H1 (cell line): ENCODE data around the gene FCGR2B. TPM values are rescaled to one million over a fixed set of nuclear protein-coding genes. Genes with fewer than 3 reads are reported as not detected.

Source experiments
- CTCF ChIA-PET: fragments of 300-600 bp; sonication (Branson Sonifier 250); formaldehyde crosslinking; loops from one replicate; lab custom pipeline; 2021; ENCODE audit not compliant: partially characterized antibody; lab: Charles Lee
- POLR2A ChIA-PET: fragments of 300-600 bp; sonication (Branson Sonifier 250); formaldehyde crosslinking; loops from one replicate; lab custom pipeline; 2021; ENCODE audit warnings: inconsistent platforms; ENCODE audit not compliant: partially characterized antibody; lab: Charles Lee
- DNase-seq, 2 experiments: peaks; one replicate each; pipeline versions ENCODE4 v3.0.0 to v3.0.0-alpha.2; 2010 to 2022; ENCODE audit warnings: low spot score in 2 of 2, low read depth in 1 of 2, mixed read lengths in 1 of 2
- FAIRE-seq: peaks from 2 replicates; lab custom pipeline; 2011; peaks lifted over from hg19 to GRCh38; lab: Jason Lieb, UNC
- H2AFZ ChIP-seq: 2 replicates; pipeline ENCODE4 v1.8.1; 2012; ENCODE audit warnings: low read length, inconsistent platforms
- H2AK5ac ChIP-seq: 2 replicates; pipeline ENCODE4 v1.6.1; 2013; ENCODE audit warnings: low read depth, low read length
- H2BK120ac ChIP-seq: replicated peaks from 2 replicates; pipeline ENCODE3; 2013; ENCODE audit warnings: low read depth, low read length, inconsistent platforms
- H2BK12ac ChIP-seq: 2 replicates; pipeline ENCODE4 v1.6.1; 2013; ENCODE audit warnings: low read depth, low read length
- H2BK15ac ChIP-seq: 2 replicates; pipeline ENCODE4 v1.6.1; 2013; ENCODE audit warnings: low read length
- H2BK20ac ChIP-seq: 2 replicates; pipeline ENCODE4 v1.6.1; 2013; ENCODE audit warnings: low read length
- H2BK5ac ChIP-seq: 2 replicates; pipeline ENCODE4 v1.6.1; 2013; ENCODE audit warnings: low read depth, low read length
- H3K14ac ChIP-seq: 2 replicates; pipeline ENCODE4 v1.6.1; 2013; ENCODE audit warnings: inconsistent platforms; ENCODE audit not compliant: insufficient read length
- H3K18ac ChIP-seq: 2 replicates; pipeline ENCODE4 v1.6.1; 2013; ENCODE audit warnings: low read length; ENCODE audit errors: extremely low read depth
- H3K23ac ChIP-seq: 2 replicates; pipeline ENCODE4 v1.6.1; 2013; ENCODE audit warnings: inconsistent platforms; ENCODE audit not compliant: insufficient read length
- H3K23me2 ChIP-seq: 2 replicates; pipeline ENCODE4 v1.6.1; 2013; ENCODE audit warnings: low read depth, low read length
- H3K27ac ChIP-seq: 2 replicates; pipeline ENCODE4 v1.6.1; 2011; ENCODE audit warnings: low read depth, low read length, inconsistent platforms
- H3K27me3 ChIP-seq, 4 experiments: replicated peaks in 1 of 4; 1 replicate in 1 of 4; 2 replicates in 3 of 4; pipeline versions ENCODE4 v1.6.1 to v1.8.1; 2011 to 2013; ENCODE audit warnings: low read length in 3 of 4, mild to moderate bottlenecking in 3 of 4, inconsistent platforms in 2 of 4, mixed read lengths in 2 of 4, moderate library complexity in 1 of 4; ENCODE audit not compliant: control insufficient read depth in 3 of 4, insufficient read depth in 3 of 4; ENCODE audit errors: extremely low read depth in 1 of 4
- H3K36me3 ChIP-seq, 4 experiments: 2 replicates each; pipeline versions ENCODE4 v1.6.1 to v1.8.1; 2011 to 2013; ENCODE audit warnings: mild to moderate bottlenecking in 4 of 4, low read length in 3 of 4, moderate library complexity in 2 of 4, control low read depth in 1 of 4, inconsistent platforms in 1 of 4; ENCODE audit not compliant: insufficient read depth in 4 of 4, control insufficient read depth in 2 of 4
- H3K4ac ChIP-seq: replicated peaks from 2 replicates; pipeline ENCODE3; 2013; ENCODE audit warnings: low read length, low read depth, mixed read lengths, inconsistent platforms; ENCODE audit not compliant: insufficient read length
- H3K4me1 ChIP-seq, 4 experiments: replicated peaks in 1 of 4; 1 replicate in 1 of 4; 2 replicates in 3 of 4; pipeline versions ENCODE4 v1.6.1 to v1.8.1; 2011 to 2013; ENCODE audit warnings: low read length in 3 of 4, inconsistent platforms in 2 of 4, mixed read lengths in 1 of 4; ENCODE audit not compliant: insufficient read depth in 4 of 4, control insufficient read depth in 3 of 4
- H3K4me2 ChIP-seq, 2 experiments: 2 replicates each; pipeline versions ENCODE4 v1.6.1 to v1.8.1; 2011 to 2013; ENCODE audit warnings: low read depth in 2 of 2, low read length in 2 of 2, control low read depth in 1 of 2, inconsistent platforms in 1 of 2, mild to moderate bottlenecking in 1 of 2; ENCODE audit not compliant: insufficient read depth in 1 of 2
- H3K4me3 ChIP-seq, 4 experiments: fragments of 200-600, 300-600 bp in 1 of 4; sonication (generic), shearing (Covaris generic), sonication (Bioruptor Twin) in 1 of 4; 2 replicates each; pipeline versions ENCODE4 v1.5.1 to v1.8.1; 2011 to 2016; ENCODE audit warnings: low read length in 4 of 4, low read depth in 3 of 4, control low read depth in 2 of 4, inconsistent platforms in 2 of 4, mild to moderate bottlenecking in 2 of 4, mixed read lengths in 1 of 4, moderate library complexity in 1 of 4; ENCODE audit not compliant: insufficient read depth in 2 of 4; ENCODE audit errors: extremely low read depth in 1 of 4
- H3K56ac ChIP-seq: replicated peaks from 2 replicates; pipeline ENCODE3; 2013; ENCODE audit warnings: low read depth, mild to moderate bottlenecking, mixed read lengths, low read length, inconsistent platforms; ENCODE audit not compliant: insufficient read length
- H3K79me1 ChIP-seq: 2 replicates; pipeline ENCODE4 v1.6.1; 2013; ENCODE audit warnings: low read depth, low read length, control low read depth
- H3K79me2 ChIP-seq, 2 experiments: 2 replicates each; pipeline versions ENCODE4 v1.6.1 to v1.8.1; 2012 to 2013; ENCODE audit warnings: low read length in 2 of 2, mild to moderate bottlenecking in 2 of 2, inconsistent platforms in 1 of 2; ENCODE audit not compliant: insufficient read depth in 2 of 2, control insufficient read depth in 1 of 2
- H3K9ac ChIP-seq, 4 experiments: replicated peaks in 1 of 4; 1 replicate in 1 of 4; 2 replicates in 3 of 4; pipeline versions ENCODE4 v1.6.1 to v1.8.1; 2011 to 2013; ENCODE audit warnings: low read depth in 3 of 4, low read length in 3 of 4, control low read depth in 2 of 4, mild to moderate bottlenecking in 2 of 4, moderate library complexity in 2 of 4, inconsistent platforms in 1 of 4; ENCODE audit errors: extremely low read depth in 1 of 4
- H3K9me3 ChIP-seq, 2 experiments: 2 replicates each; pipeline versions ENCODE4 v1.6.1 to v1.8.1; 2012 to 2013; ENCODE audit warnings: mild to moderate bottlenecking in 2 of 2, moderate library complexity in 2 of 2, control low read depth in 1 of 2, inconsistent platforms in 1 of 2, low read depth in 1 of 2, low read length in 1 of 2, mixed read lengths in 1 of 2; ENCODE audit not compliant: insufficient read depth in 2 of 2
- H4K20me1 ChIP-seq, 2 experiments: replicated peaks in 1 of 2; 2 replicates each; pipeline versions ENCODE3 to v1.8.1; 2011 to 2013; ENCODE audit warnings: inconsistent platforms in 2 of 2, low read length in 2 of 2, mild to moderate bottlenecking in 1 of 2; ENCODE audit not compliant: insufficient read depth in 2 of 2, control insufficient read depth in 1 of 2
- H4K5ac ChIP-seq: 2 replicates; pipeline ENCODE4 v1.6.1; 2013; ENCODE audit warnings: low read length, low read depth, mixed read lengths, inconsistent platforms; ENCODE audit not compliant: insufficient read length
- H4K8ac ChIP-seq: 2 replicates; pipeline ENCODE4 v1.8.0; 2013; ENCODE audit warnings: mild to moderate bottlenecking, moderate library complexity, low read length, inconsistent platforms; ENCODE audit not compliant: insufficient read depth; ENCODE audit errors: extremely low read depth
- H4K91ac ChIP-seq: replicated peaks from 2 replicates; pipeline ENCODE3; 2013; ENCODE audit warnings: low read length, mixed read lengths, inconsistent platforms; ENCODE audit not compliant: insufficient read length
- YY1 ChIP-seq: IDR thresholded peaks from 2 replicates; pipeline ENCODE4 v1.6.1; 2011; ENCODE audit warnings: low read depth, mild to moderate bottlenecking, low read length
- WGBS, 2 experiments: shearing (Covaris generic) in 1 of 2; methylation state at CpG; one replicate each; pipeline versions ENCODE4 v1.1.6 to v1.1.7; 2013 to 2015; ENCODE audit warnings: low lambda C conversion rate in 2 of 2, mixed read lengths in 2 of 2, inconsistent platforms in 1 of 2, low coverage in 1 of 2, missing lambda C conversion rate in 1 of 2; ENCODE audit not compliant: insufficient replicate concordance in 2 of 2, insufficient coverage in 1 of 2, insufficient read length in 1 of 2; ENCODE audit errors: extremely low coverage in 1 of 2, missing lambda C conversion rate in 1 of 2; 5-methylcytosine and 5-hydroxymethylcytosine counted together
- polyA plus RNA-seq, 7 experiments: library from polyadenylated mRNA; depleted of rRNA in 3 of 7; stranded (reverse) in 5 of 7; unstranded in 2 of 7; fragments of >200 nt in 5 of 7; fragments of 200-250 nt in 2 of 7; gene quantifications; 1 replicate in 5 of 7; 2 replicates in 1 of 7; 4 replicates in 1 of 7; pipeline versions ENCODE4 v1.2.1 to v1.2.3, GENCODE V29; 2011 to 2013; ENCODE audit warnings: missing spikeins in 2 of 7, mixed read lengths in 2 of 7
- total RNA-seq: library from RNA; stranded (reverse); fragmentation: NEBNext Ultra II Directional; extraction: Animal tissue kit (Norgen Biotek cat#: 25700); gene quantifications from 2 replicates; pipeline ENCODE4 v1.2.1, GENCODE V29; 2021

Gene FCGR2B
- total and polyA plus RNA-seq, 2 of the 8 experiments (the other 6 are each of a cell fraction or from before 2014, with no cell fraction given), result 0.05 TPM; not detected in 1

DNA sequence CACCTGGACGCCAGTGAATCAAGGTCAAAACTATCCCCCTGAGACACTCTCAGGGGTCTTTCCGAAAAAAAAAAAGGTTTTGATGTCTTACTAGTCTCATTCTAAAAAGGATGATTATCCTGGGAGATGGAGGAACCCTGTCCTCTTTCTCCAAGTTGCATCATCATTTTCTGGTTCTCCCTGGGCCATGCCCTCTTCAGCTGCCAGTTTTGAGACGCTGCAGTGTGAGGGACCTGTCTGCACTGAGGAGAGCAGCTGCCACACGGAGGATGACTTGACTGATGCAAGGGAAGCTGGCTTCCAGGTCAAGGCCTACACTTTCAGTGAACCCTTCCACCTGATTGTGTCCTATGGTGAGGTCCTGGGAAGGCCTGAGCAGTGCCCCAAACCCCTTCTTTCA, 47.6 kb downstream of the FCGR2B start:
- no peak overlapping the region for H3K4me2 ChIP-seq
- H3K27me3 ChIP-seq, result peaks cover 0 to 2% (median 0%) of the 10 kb centered on the region in 4 experiments; a peak in 1 of 7 replicates
- no peak overlapping the region for H4K5ac ChIP-seq
- no peak for DNase-seq
- H3K79me1 ChIP-seq, result no peaks in the 10 kb centered on the region
- H4K8ac ChIP-seq, result no peak overlapping the region
- H4K91ac ChIP-seq, result no peak overlapping the region
- H2BK120ac ChIP-seq, result no peak overlapping the region
- no peak overlapping the region for H3K4ac ChIP-seq
- no peak overlapping the region for H2BK5ac ChIP-seq
- no peaks in the 10 kb centered on the region for H4K20me1 ChIP-seq
- no peaks in the 10 kb centered on the region for H3K9me3 ChIP-seq
- no peak for TF ChIP-seq YY1
- TF ChIP-seq, all 59 proteins: peak for 0
- CTCF ChIA-PET, result interaction anchor here (0.6 kb wide), 1 partner anchor 83 kb away, joined by 3 read pairs; no protein-coding TSS in a partner anchor
- H2AK5ac ChIP-seq, result no peak overlapping the region
- no peak overlapping the region for H2BK20ac ChIP-seq
- no peak overlapping the region for H3K56ac ChIP-seq
- no peak overlapping the region for H2BK15ac ChIP-seq
- no peaks in the 10 kb centered on the region for H3K23me2 ChIP-seq
- no peak overlapping the region for H3K18ac ChIP-seq
- no peak overlapping the region for H3K4me3 ChIP-seq
- H3K9ac ChIP-seq, result no peak overlapping the region
- POLR2A ChIA-PET, result no interaction called here
- no peak overlapping the region for H2AFZ ChIP-seq
- no peak for FAIRE-seq
- H3K27ac ChIP-seq, result no peak overlapping the region
- H3K23ac ChIP-seq, result no peak overlapping the region
- no peaks in the 10 kb centered on the region for H3K36me3 ChIP-seq
- H3K79me2 ChIP-seq, result no peaks in the 10 kb centered on the region
- no peak overlapping the region for H3K14ac ChIP-seq
- 84% methylated on average over 4 of the region's 4 CpGs; no CpG with 5 or more reads in 1 of the 2 experiments for WGBS, 2 experiments
- H3K4me1 ChIP-seq, result no peaks in the 10 kb centered on the region
- no peak overlapping the region for H2BK12ac ChIP-seq
